Measurements from ENCODE around the gene ANKMY1.

ANKMY1 gene

GRCh38 chr2:240595381-240596079 lies 37.7 kb upstream of the ANKMY1 start:
- H3K4me3 ChIP-seq (ENCODE audit: low read depth, low read length): no peak overlapping the region

- no peak overlapping the region for H3K4me3 ChIP-seq (ENCODE audit: low read depth, low read length)
These were observed 37.0 kb upstream of the ANKMY1 start for GRCh38 chr2:240594511-240595380.

- H3K4me3 ChIP-seq (ENCODE audit: low read depth, low read length): no peak overlapping the region
These were observed 36.1 kb upstream of the ANKMY1 start for GRCh38 chr2:240593703-240594451.

- no peak overlapping the region for H3K4me3 ChIP-seq (ENCODE audit: low read depth, low read length)
These were observed 35.4 kb upstream of the ANKMY1 start for GRCh38 chr2:240593026-240593702.

GRCh38 chr2:240591784-240592183 lies 34.0 kb upstream of the ANKMY1 start:
- H3K4me3 ChIP-seq (ENCODE audit: low read depth, low read length): no peak overlapping the region

GRCh38 chr2:240591226-240591625 lies 33.4 kb upstream of the ANKMY1 start:
- no peak overlapping the region for H3K4me3 ChIP-seq (ENCODE audit: low read depth, low read length)

- no peak overlapping the region for H3K4me3 ChIP-seq (ENCODE audit: low read depth, low read length)
These were observed 32.9 kb upstream of the ANKMY1 start for GRCh38 chr2:240590681-240591111.

- H3K4me3 ChIP-seq (ENCODE audit: low read depth, low read length): no peak overlapping the region
These were observed 32.2 kb upstream of the ANKMY1 start for GRCh38 chr2:240589850-240590525.

- H3K4me3 ChIP-seq (ENCODE audit: low read depth, low read length): no peak overlapping the region
These were observed 31.6 kb upstream of the ANKMY1 start for GRCh38 chr2:240589375-240589774.

GRCh38 chr2:240588669-240589068 lies 30.9 kb upstream of the ANKMY1 start:
- H3K4me3 ChIP-seq (ENCODE audit: low read depth, low read length): no peak overlapping the region

- no peak overlapping the region for H3K4me3 ChIP-seq (ENCODE audit: low read depth, low read length)
These were observed 30.3 kb upstream of the ANKMY1 start for GRCh38 chr2:240588006-240588655.

- peak overlapping the region; percentile 93 for H3K4me3 ChIP-seq (ENCODE audit: low read depth, low read length)
These were observed 29.4 kb upstream of the ANKMY1 start for GRCh38 chr2:240586919-240587800.

- peak within 1 kb of the TSS; percentile 93 for H3K4me3 ChIP-seq (ENCODE audit: low read depth, low read length)
These were observed 28.6 kb upstream of the ANKMY1 start, which contains the start of gene CAPN10 for GRCh38 chr2:240586198-240586918. CAPN10 (plus strand) TSS chr2:240586734; CDS start chr2:240586912, 178 bp downstream.

GRCh38 chr2:240585681-240586197 lies 28.0 kb upstream of the ANKMY1 start:
- H3K4me3 ChIP-seq (ENCODE audit: low read depth, low read length): peak overlapping the region; percentile 93

GRCh38 chr2:240585101-240585500 lies 27.3 kb upstream of the ANKMY1 start:
- peak overlapping the region; percentile 93 for H3K4me3 ChIP-seq (ENCODE audit: low read depth, low read length)

GRCh38 chr2:240584486-240585031 lies 26.8 kb upstream of the ANKMY1 start:
- H3K4me3 ChIP-seq (ENCODE audit: low read depth, low read length): no peak overlapping the region

GRCh38 chr2:240583774-240584173 lies 26.0 kb upstream of the ANKMY1 start:
- no peak overlapping the region for H3K4me3 ChIP-seq (ENCODE audit: low read depth, low read length)

Measured in iPS-11a (cell line).